Right atrium auricular region (tissue), 2 donors: Measurements from ENCODE around the gene TFDP1. TPM values are rescaled to one million over a fixed set of nuclear protein-coding genes. Genes with fewer than 3 reads are reported as not detected.

Source experiments
- DNase-seq: peaks from one replicate; pipeline ENCODE4 v3.0.0-alpha.2; 2019; ENCODE audit warnings: low spot score
- H3K27ac ChIP-seq, 2 donors: fragments of 200-600 bp; sonication (generic); 1 replicate in 1 of 2; 2 replicates in 1 of 2; pipeline ENCODE4 v1.5.1; 2016 to 2019
- H3K27me3 ChIP-seq, 2 donors: fragments of 200-600 bp; sonication (generic); one replicate each; pipeline versions ENCODE4 v1.5.1 to v1.6.0; 2017 to 2019
- H3K36me3 ChIP-seq: fragments of 200-600 bp; sonication (generic); one replicate; pipeline ENCODE4 v1.5.1; 2016
- H3K4me1 ChIP-seq, 2 donors: fragments of 200-600 bp; sonication (generic); one replicate each; pipeline versions ENCODE4 v1.5.1 to v1.6.0; 2017 to 2019
- H3K4me3 ChIP-seq, 2 donors: fragments of 200-600 bp; sonication (generic); 1 replicate in 1 of 2; 2 replicates in 1 of 2; pipeline ENCODE4 v1.5.1; 2017 to 2019; ENCODE audit warnings: mild to moderate bottlenecking in 1 of 2, moderate library complexity in 1 of 2
- H3K9me3 ChIP-seq, 2 donors: fragments of 200-600 bp; sonication (generic); one replicate each; pipeline ENCODE4 v1.5.1; 2019
- CTCF ChIP-seq, 2 donors: fragments of 200-600 bp; sonication (generic); IDR thresholded peaks; one replicate each; pipeline ENCODE4 v1.5.1; 2019; ENCODE audit warnings: antibody characterized with exemption in 2 of 2
- total RNA-seq, 2 donors: library from RNA; depleted of rRNA; stranded (reverse); fragments of >200 nt; gene quantifications; one replicate each; pipeline ENCODE4 v1.1.0, GENCODE V29; 2016

The TFDP1 gene
- 10 to 100 TPM; 34.4 to 40.4 TPM for total RNA-seq

DNA sequence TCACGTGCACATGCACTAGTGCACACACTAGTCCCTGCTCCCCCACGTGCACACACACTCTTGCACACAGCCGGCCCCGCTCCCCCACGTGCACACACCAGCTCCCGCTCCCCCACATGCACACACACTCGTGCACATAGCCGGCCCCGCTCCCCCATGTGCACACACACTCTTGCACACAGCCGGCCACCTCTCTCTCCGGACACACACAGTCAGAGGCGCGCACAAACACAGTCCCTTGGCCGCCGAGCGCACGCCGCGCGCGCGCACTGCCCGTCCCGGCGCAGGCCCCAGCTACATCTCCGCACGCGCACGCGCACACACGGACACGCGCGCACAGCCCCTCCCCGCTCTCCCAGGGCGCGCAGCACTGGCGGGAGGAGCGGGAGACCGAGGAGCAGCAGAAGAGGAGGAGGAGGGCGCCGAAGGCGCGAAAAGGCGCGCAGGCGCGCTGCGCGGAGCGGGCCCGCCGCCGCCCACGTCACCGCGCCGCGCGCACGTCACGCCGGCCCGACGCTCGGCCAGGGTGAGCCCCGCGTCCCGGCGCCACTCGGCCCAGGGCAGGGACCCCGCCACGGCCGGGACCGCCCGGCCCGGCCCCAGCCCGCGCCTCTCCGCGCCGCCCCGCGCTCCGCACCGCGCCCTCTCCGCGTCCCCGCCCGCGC, at the start of gene TFDP1:
TFDP1 (plus strand) TSS at position 549 of the 665 bp plus-strand sequence. CDS start 1,085 bp downstream, outside the sequence.
- H3K27ac ChIP-seq = no peak within 1 kb of the TSS
- no peaks in the 10 kb centered on the region for H3K27me3 ChIP-seq
- DNase-seq = peak; percentile 61

GRCh38 chr13:113535381-113535781, 49.2 kb upstream of the TFDP1 start:
- no peaks in the 10 kb centered on the region for H3K9me3 ChIP-seq
- peaks cover 0 to 7% of the 10 kb centered on the region in 2 donors for H3K4me1 ChIP-seq
- no peak overlapping the region for H3K4me3 ChIP-seq
- no peak for TF ChIP-seq CTCF (IDR thresholded peaks at IDR 0.05)
- no peak overlapping the region for H3K27ac ChIP-seq
- no peak for DNase-seq
- H3K36me3 ChIP-seq = peaks cover 16% of the 10 kb centered on the region
- H3K27me3 ChIP-seq = no peaks in the 10 kb centered on the region

More for the DNA sequence above, at the start of gene TFDP1:
- peaks cover 0 to 14% of the 10 kb centered on the region in 2 donors for H3K4me1 ChIP-seq
- H3K9me3 ChIP-seq = no peaks in the 10 kb centered on the region
- no peak for TF ChIP-seq CTCF (IDR thresholded peaks at IDR 0.05)
- peak within 1 kb of the TSS; percentile 51 to 63 for H3K4me3 ChIP-seq
- H3K36me3 ChIP-seq = peaks cover 8% of the 10 kb centered on the region

DNA sequence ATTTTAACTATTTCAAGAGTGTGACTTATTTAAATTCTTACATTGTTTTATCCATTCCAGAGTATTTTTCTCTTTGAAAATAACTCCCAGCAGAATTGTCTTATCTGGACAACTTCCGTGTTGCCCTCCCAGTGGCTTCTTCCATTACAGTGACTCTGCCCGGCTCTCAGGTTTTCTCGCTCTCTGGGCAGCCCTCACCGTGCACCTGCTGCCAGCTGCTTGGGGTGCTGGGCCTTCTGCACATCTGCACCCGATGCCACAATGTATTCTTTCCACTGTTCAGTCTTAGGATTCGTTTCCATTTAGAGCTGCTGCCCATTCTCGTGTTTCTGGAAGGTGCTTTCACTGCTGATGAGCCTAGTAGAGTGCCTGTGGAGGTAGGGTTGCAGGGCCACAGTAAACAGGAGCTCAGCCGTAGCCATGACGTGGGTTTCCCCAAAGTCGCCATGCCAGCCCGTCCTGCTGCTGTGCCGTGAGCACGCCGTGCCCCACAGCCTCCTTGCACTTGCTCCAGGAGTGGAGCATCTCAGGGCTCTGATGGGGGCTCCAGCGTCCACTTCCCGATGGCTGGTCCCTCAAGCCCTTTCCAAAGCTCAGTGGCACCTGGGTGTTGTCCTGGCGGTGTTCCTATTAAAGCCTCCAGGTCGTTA, 48.0 kb upstream of the TFDP1 start:
- no peak for DNase-seq
- TF ChIP-seq CTCF (IDR thresholded peaks at IDR 0.05) = no peak
- Histone ChIP-seq H3K36me3 (peaks cover 6% of the 10 kb centered on the region), H3K27ac (no peak overlapping the region), H3K27me3 (no peaks in the 10 kb centered on the region), H3K4me3 (no peak overlapping the region), H3K9me3 (no peaks in the 10 kb centered on the region), H3K4me1 (peaks cover 0 to 7% of the 10 kb centered on the region in 2 donors)

GRCh38 chr13:113537205-113537604, 47.3 kb upstream of the TFDP1 start:
- Histone ChIP-seq H3K36me3 (peaks cover 5% of the 10 kb centered on the region), H3K27me3 (no peaks in the 10 kb centered on the region), H3K4me3 (no peak overlapping the region), H3K27ac (no peak overlapping the region), H3K9me3 (no peaks in the 10 kb centered on the region), H3K4me1 (peaks cover 0 to 6% of the 10 kb centered on the region in 2 donors)
- DNase-seq = no peak
- no peak for TF ChIP-seq CTCF (IDR thresholded peaks at IDR 0.05)

GRCh38 chr13:113537909-113538688, 46.5 kb upstream of the TFDP1 start:
- Histone ChIP-seq H3K9me3 (no peaks in the 10 kb centered on the region), H3K4me3 (no peak overlapping the region), H3K4me1 (peaks cover 0 to 3% of the 10 kb centered on the region in 2 donors), H3K27ac (no peak overlapping the region), H3K27me3 (no peaks in the 10 kb centered on the region), H3K36me3 (peaks cover 5% of the 10 kb centered on the region)
- TF ChIP-seq CTCF (IDR thresholded peaks at IDR 0.05) = no peak
- no peak for DNase-seq
